Panc1 (cell line): ENCODE measurements around the gene MCF2L. TPM values are rescaled to one million over a fixed set of nuclear protein-coding genes. Genes with fewer than 3 reads are reported as not detected.

Experiments used
- ATAC-seq: fragments of 200-7000 bp; cut with Tn5 transposase; 2 replicates; pipeline ENCODE4 v1.9.1; 2020; ENCODE audit warnings: mild to moderate bottlenecking, moderate library complexity
- BruUV-seq: library from RNA; stranded (reverse); fragments of 400-500 nt; replicated peaks from 2 replicates; lab custom pipeline; 2021; lab: Mats Ljungman, UMichigan
- CTCF ChIA-PET: fragments of 300-600 bp; sonication (Branson Sonifier 250); formaldehyde crosslinking; loops from one replicate; lab custom pipeline; 2022; ENCODE audit warnings: antibody characterized with exemption; lab: Charles Lee
- POLR2A ChIA-PET: fragments of 300-600 bp; sonication (Branson Sonifier 250); formaldehyde crosslinking; loops from one replicate; lab custom pipeline; 2022; ENCODE audit warnings: antibody characterized with exemption; lab: Charles Lee
- DNase-seq: peaks from one replicate; pipeline ENCODE4 v3.0.0-alpha.2; 2010; ENCODE audit warnings: low read depth, low spot score
- H3K27ac ChIP-seq: 2 replicates; pipeline ENCODE4 v1.5.1; 2011; ENCODE audit warnings: mild to moderate bottlenecking, low read length, inconsistent platforms
- H3K27me3 ChIP-seq: fragments of 200-500 bp; sonication (Bioruptor generic); 2 replicates; pipeline ENCODE4 v1.6.0; 2014; ENCODE audit warnings: low read length, inconsistent platforms; ENCODE audit not compliant: control insufficient read depth, insufficient read depth
- H3K36me3 ChIP-seq: fragments of 200-500 bp; sonication (Bioruptor generic); 2 replicates; pipeline ENCODE4 v1.5.1; 2014; ENCODE audit warnings: inconsistent platforms, mild to moderate bottlenecking, low read length, moderate library complexity; ENCODE audit not compliant: control insufficient read depth, insufficient read depth
- H3K4me1 ChIP-seq: 2 replicates; pipeline ENCODE4 v1.5.1; 2011; ENCODE audit warnings: inconsistent platforms, mild to moderate bottlenecking, low read length, moderate library complexity; ENCODE audit not compliant: control insufficient read depth, insufficient read depth
- H3K4me3 ChIP-seq, 2 experiments: 2 replicates each; pipeline ENCODE4 v1.5.1; 2011 to 2012; ENCODE audit warnings: low read depth in 2 of 2, low read length in 2 of 2, mild to moderate bottlenecking in 2 of 2, inconsistent platforms in 1 of 2, moderate library complexity in 1 of 2
- H3K9me3 ChIP-seq: fragments of 200-500 bp; sonication (Bioruptor generic); 2 replicates; pipeline ENCODE4 v1.5.1; 2014; ENCODE audit warnings: low read depth, mild to moderate bottlenecking, inconsistent platforms, low read length, moderate library complexity; ENCODE audit not compliant: control insufficient read depth, insufficient read depth
- POLR2AphosphoS5 ChIP-seq: IDR thresholded peaks from 2 replicates; pipeline ENCODE4 v1.6.1; 2012; ENCODE audit warnings: mild to moderate bottlenecking, low read depth, low read length, moderate library complexity
- SIN3A ChIP-seq: IDR thresholded peaks from 2 replicates; pipeline ENCODE4 v1.6.1; 2012; ENCODE audit warnings: low read depth, mild to moderate bottlenecking, low read length, moderate library complexity, borderline replicate concordance; ENCODE audit not compliant: insufficient read depth
- TCF7L2 ChIP-seq: IDR thresholded peaks from 2 replicates; pipeline ENCODE4 v1.6.1; 2011; ENCODE audit warnings: mild to moderate bottlenecking, low read depth, low read length, inconsistent platforms
- in situ Hi-C: cut with HindIII; loops from 2 replicates; pipeline ENCODE4 v1.10.0; 2016; ENCODE audit warnings: low sequenced_read_pairs, low pct_unique_long_range_greater_than_20kb
- intact Hi-C: fragments of 100-400 bp; cut with micrococcal nuclease; formaldehyde crosslinking; loops from one replicate; pipeline ENCODE4 v1.10.0; 2022; ENCODE audit not compliant: unreplicated experiment
- total RNA-seq: library from RNA; stranded (reverse); gene quantifications from one replicate; pipeline ENCODE4 v1.2.1, GENCODE V29; 2021; ENCODE audit not compliant: unreplicated experiment
- TF ChIP-seq, protein P1 (sequence below), 2 experiments: IDR thresholded peaks; 2 replicates each; pipeline ENCODE4 v1.6.1; 2011 to 2012; ENCODE audit warnings: low read depth in 2 of 2, control low read depth in 1 of 2, low read length in 1 of 2, mild to moderate bottlenecking in 1 of 2, moderate library complexity in 1 of 2; ENCODE audit not compliant: insufficient read depth in 1 of 2
- TF ChIP-seq, protein P2 (sequence below): fragments of 450-650 bp; IDR thresholded peaks from 2 replicates; pipeline ENCODE4 v1.5.1; 2017; ENCODE audit warnings: mild to moderate bottlenecking

Gene MCF2L
- total RNA-seq, 1 experiment from 2014 or later, result 0.57 TPM

DNA sequence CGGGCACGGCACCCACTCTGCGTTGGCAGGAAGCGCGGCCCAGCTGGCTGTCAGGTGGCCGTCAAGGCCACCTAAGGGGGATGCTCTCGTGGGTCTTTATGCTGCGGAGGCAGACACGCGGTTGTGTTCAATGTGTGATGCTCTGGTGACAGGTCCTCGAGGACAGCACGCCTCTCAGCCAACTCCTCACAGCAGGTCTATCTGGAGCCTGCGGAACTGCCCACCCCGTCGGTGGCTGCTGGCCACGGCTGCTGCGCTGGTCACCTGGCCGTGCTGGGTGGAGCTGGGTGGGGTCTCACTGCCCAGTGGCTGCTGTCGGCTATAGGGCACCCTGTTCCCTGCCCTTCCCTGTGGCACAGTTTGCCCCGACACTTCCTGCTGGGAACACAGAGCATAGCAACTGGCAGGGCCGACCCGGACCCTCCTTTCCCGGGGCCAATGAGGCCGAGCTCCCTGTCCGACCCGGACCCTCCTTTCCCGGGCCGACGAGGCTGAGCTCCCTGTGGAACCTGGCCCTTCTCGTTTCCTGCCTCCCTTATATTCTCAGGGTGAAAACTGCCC lies 122.3 kb downstream of the MCF2L start:
- TF ChIP-seq SIN3A (no peak), POLR2AphosphoS5 (no peak), TCF7L2 (no peak)
- TF ChIP-seq, protein P1, sequence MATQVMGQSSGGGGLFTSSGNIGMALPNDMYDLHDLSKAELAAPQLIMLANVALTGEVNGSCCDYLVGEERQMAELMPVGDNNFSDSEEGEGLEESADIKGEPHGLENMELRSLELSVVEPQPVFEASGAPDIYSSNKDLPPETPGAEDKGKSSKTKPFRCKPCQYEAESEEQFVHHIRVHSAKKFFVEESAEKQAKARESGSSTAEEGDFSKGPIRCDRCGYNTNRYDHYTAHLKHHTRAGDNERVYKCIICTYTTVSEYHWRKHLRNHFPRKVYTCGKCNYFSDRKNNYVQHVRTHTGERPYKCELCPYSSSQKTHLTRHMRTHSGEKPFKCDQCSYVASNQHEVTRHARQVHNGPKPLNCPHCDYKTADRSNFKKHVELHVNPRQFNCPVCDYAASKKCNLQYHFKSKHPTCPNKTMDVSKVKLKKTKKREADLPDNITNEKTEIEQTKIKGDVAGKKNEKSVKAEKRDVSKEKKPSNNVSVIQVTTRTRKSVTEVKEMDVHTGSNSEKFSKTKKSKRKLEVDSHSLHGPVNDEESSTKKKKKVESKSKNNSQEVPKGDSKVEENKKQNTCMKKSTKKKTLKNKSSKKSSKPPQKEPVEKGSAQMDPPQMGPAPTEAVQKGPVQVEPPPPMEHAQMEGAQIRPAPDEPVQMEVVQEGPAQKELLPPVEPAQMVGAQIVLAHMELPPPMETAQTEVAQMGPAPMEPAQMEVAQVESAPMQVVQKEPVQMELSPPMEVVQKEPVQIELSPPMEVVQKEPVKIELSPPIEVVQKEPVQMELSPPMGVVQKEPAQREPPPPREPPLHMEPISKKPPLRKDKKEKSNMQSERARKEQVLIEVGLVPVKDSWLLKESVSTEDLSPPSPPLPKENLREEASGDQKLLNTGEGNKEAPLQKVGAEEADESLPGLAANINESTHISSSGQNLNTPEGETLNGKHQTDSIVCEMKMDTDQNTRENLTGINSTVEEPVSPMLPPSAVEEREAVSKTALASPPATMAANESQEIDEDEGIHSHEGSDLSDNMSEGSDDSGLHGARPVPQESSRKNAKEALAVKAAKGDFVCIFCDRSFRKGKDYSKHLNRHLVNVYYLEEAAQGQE (IDR thresholded peaks at IDR 0.05; ENCODE audit: insufficient read depth in 1 of 2, low read depth in 2 of 2, low read length in 1 of 2), result no peak
- TF ChIP-seq, protein P2, sequence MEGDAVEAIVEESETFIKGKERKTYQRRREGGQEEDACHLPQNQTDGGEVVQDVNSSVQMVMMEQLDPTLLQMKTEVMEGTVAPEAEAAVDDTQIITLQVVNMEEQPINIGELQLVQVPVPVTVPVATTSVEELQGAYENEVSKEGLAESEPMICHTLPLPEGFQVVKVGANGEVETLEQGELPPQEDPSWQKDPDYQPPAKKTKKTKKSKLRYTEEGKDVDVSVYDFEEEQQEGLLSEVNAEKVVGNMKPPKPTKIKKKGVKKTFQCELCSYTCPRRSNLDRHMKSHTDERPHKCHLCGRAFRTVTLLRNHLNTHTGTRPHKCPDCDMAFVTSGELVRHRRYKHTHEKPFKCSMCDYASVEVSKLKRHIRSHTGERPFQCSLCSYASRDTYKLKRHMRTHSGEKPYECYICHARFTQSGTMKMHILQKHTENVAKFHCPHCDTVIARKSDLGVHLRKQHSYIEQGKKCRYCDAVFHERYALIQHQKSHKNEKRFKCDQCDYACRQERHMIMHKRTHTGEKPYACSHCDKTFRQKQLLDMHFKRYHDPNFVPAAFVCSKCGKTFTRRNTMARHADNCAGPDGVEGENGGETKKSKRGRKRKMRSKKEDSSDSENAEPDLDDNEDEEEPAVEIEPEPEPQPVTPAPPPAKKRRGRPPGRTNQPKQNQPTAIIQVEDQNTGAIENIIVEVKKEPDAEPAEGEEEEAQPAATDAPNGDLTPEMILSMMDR, result no peak
- ChIA-PET POLR2A (no interaction called here), CTCF (no interaction called here)
- Histone ChIP-seq H3K27me3 (no peaks in the 10 kb centered on the region), H3K9me3 (no peaks in the 10 kb centered on the region), H3K27ac (no peak overlapping the region), H3K4me1 (no peaks in the 10 kb centered on the region), H3K4me3 (no peak overlapping the region), H3K36me3 (no peaks in the 10 kb centered on the region)
- no peak for DNase-seq
- ATAC-seq, result no peak
- BruUV-seq, result no TSS peak
- in situ Hi-C loops, result no loop called here
- intact Hi-C loops, result no loop called here

DNA sequence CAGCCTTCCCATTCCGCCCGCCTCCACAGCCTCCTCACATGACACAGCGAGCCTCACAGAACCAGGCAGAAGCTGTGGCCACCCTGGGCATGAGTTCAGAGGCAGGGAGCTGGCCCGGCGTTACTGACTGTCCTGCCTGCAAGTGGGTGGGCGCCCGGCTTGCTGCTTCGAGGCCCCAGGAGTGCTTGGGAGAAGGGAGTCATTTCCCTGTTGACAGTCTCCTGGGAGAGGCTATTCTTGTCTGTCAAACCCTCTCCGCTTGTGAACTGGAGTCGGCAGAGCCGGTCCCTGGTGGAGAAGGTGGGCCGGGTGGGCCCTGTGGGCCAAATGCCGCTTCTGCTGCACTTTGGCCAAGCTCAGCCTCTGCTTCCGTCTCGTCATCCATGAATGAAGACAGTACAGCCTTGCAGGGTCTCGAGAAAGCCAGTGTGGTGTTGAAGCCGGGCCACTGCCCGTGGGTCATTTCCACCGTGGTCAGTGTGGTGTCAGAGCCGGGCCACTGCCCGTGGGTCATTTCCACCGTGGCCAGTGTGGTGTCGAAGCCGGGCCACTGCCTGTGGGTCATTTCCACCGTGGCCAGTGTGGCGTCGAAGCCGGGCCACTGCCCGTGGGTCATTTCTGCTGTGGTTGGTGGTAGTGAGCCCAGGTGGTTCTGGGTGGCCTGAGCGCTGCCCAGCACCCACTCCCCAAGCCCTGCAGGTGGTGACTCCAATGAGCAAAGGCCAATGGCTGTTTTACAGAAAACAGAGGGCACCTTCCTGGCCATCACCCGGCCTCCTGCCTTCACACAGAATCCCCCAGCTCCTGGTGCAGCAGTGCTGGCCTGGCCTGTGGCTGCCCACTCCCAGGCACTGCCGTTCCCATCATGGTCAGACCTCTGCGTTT lies 123.1 kb downstream of the MCF2L start:
- H3K4me1 ChIP-seq, result no peaks in the 10 kb centered on the region
- DNase-seq (no peak), ATAC-seq (no peak)
- no peaks in the 10 kb centered on the region for H3K27me3 ChIP-seq
- no peak overlapping the region for H3K4me3 ChIP-seq
- ChIA-PET POLR2A (no interaction called here), CTCF (no interaction called here)
- TF ChIP-seq TCF7L2, result no peak
- TF ChIP-seq POLR2AphosphoS5, result no peak
- no peak for TF ChIP-seq SIN3A
- TF ChIP-seq, protein P1 (IDR thresholded peaks at IDR 0.05; ENCODE audit: insufficient read depth in 1 of 2, low read depth in 2 of 2, low read length in 1 of 2), result no peak
- TF ChIP-seq, protein P2, result no peak
- no TSS peak for BruUV-seq
- H3K27ac ChIP-seq, result no peak overlapping the region
- H3K36me3 ChIP-seq, result no peaks in the 10 kb centered on the region
- no peaks in the 10 kb centered on the region for H3K9me3 ChIP-seq
- intact Hi-C loops (no loop called here), in situ Hi-C loops (no loop called here)
